ENCODE measurements around the gene ARHGEF28.

The ARHGEF28 gene

DNA sequence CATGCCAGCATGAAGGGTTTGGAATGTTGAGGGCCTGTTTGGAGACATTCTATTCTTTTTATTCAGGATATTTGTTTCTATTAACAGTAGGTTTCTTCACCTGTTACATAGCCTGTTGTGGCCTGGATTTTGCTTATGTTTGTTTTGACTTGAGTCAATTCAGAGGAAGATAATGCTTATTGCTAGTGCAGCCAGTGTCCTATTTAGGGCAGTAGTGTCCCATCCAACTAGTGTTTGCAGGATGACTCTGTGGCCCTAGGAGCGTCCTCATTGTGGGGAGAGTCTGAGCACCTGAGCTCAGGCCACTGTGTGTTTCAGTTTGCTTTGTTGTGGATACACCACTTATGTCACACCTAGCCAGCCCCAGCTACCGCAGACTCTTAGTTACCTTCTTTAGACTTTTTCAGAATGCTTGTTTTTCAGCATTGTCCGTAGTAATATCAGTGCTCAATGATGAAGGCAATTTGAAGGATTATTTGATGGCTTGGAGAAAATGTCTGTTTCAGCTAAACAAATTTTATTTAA, 90.3 kb downstream of the ARHGEF28 start:
- POLR2A ChIA-PET: no interaction called here
- DNase-seq (ENCODE audit: extremely low spot score): no peak
- TF ChIP-seq, protein P1, sequence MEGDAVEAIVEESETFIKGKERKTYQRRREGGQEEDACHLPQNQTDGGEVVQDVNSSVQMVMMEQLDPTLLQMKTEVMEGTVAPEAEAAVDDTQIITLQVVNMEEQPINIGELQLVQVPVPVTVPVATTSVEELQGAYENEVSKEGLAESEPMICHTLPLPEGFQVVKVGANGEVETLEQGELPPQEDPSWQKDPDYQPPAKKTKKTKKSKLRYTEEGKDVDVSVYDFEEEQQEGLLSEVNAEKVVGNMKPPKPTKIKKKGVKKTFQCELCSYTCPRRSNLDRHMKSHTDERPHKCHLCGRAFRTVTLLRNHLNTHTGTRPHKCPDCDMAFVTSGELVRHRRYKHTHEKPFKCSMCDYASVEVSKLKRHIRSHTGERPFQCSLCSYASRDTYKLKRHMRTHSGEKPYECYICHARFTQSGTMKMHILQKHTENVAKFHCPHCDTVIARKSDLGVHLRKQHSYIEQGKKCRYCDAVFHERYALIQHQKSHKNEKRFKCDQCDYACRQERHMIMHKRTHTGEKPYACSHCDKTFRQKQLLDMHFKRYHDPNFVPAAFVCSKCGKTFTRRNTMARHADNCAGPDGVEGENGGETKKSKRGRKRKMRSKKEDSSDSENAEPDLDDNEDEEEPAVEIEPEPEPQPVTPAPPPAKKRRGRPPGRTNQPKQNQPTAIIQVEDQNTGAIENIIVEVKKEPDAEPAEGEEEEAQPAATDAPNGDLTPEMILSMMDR (IDR thresholded peaks at IDR 0.05; ENCODE audit: control extremely low read depth, extremely low read depth, low read depth, missing control alignments): no peak
- CTCF ChIA-PET: interaction anchor here (1.2 to 2.1 kb wide), 2 partner anchors 9 to 119 kb away, joined by 3 to 5 read pairs; no protein-coding TSS in a partner anchor

DNA sequence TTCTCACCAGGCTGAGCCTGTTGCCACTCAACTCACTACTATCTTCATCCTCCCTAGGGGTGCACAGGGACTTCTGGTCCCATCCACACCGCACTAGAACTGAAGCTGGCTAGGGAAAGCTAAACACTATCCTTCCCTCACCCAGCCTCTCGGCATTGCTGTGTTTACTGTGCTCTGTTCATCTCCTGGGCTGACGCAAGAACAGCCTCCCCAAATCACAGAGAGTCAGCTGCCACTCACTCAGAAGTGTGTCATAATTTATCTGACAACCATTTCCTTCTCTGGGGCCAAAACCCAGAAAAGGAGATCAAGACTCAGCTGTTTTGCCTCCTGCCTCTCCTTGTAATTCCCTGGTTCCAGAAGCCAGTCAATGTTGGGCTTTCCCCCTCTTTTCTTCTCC, 92.8 kb downstream of the ARHGEF28 start:
- ChIA-PET CTCF (interaction anchor here (1.1 kb wide), 1 partner anchor 13 kb away, joined by 3 read pairs; no protein-coding TSS in a partner anchor), POLR2A (no interaction called here)
- DNase-seq (ENCODE audit: extremely low spot score): no peak
- TF ChIP-seq, protein P1 (IDR thresholded peaks at IDR 0.05; ENCODE audit: control extremely low read depth, extremely low read depth, low read depth, missing control alignments): no peak

DNA sequence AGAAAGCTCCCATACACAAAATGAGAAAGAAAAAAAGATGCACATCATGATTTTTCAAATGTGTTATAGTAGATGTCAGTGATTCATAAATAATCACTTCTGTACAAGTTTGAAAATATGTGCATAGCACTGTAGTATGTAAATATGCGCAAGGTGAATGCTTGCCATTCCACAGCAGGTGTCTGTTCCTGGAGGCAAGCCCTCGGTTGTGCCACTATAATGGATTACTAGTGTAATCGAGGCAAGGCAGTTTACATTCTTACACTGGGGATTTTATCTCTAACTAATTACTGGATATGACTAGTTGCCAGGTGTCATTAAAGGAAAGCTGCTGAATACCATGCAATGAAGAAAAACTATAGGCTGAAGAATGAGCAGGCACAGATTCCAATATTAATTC, 93.6 kb downstream of the ARHGEF28 start:
- ChIA-PET POLR2A (no interaction called here), CTCF (interaction anchor here (1.1 to 1.4 kb wide), 2 partner anchors 12 to 53 kb away, joined by 3 read pairs; no protein-coding TSS in a partner anchor)

DNA sequence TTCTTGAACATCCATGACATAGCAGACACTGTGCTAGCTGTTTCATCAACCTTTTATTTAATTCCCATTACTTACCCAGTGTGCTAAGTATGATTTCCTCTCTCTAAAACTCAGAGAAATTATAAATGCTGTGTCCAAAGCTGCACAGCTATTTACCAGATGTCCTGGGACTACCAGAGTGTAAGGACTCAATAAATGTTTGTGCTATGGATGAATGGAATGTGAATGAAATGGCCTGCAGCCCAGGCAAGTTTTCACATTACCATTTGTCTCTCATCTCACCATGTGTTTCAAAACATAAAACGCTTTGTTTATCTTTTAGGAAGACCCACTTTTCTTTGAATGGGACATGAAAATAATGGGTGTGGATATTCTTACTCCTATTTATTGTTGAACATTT, 96.2 kb downstream of the ARHGEF28 start:
- ChIA-PET CTCF (interaction anchor here (0.9 to 2.4 kb wide), 3 partner anchors 9 to 71 kb away, joined by 3 to 9 read pairs (median 3); no protein-coding TSS in a partner anchor), POLR2A (no interaction called here)
- DNase-seq (ENCODE audit: extremely low spot score): no peak
- TF ChIP-seq, protein P1 (IDR thresholded peaks at IDR 0.05; ENCODE audit: control extremely low read depth, extremely low read depth, low read depth, missing control alignments): no peak

More for the DNA sequence above, 93.6 kb downstream of the ARHGEF28 start:
- no peak for DNase-seq (ENCODE audit: extremely low spot score)
- TF ChIP-seq, protein P1 (IDR thresholded peaks at IDR 0.05; ENCODE audit: control extremely low read depth, extremely low read depth, low read depth, missing control alignments): no peak

DNA sequence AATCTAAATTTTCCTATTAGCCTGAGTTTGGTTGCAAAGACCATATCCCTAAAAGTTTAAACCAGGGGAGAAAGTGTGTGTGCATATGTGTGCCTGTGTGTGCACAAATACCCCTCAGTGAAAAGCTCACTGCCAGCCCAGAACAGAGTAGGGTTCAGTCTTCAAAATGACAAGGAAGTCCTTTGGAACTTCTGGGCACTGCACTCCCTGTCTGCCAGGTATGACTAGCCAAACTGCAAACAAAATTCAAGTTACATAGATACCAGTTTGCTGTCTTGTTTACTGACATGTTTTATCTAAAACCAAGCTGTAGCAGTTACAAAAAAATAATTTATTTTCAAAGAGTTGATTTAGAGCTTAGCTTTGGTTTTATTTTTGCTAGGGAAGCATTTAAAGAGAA, 100.1 kb downstream of the ARHGEF28 start:
- CTCF ChIA-PET: interaction anchor here (0.8 to 1.7 kb wide), 3 partner anchors 20 to 135 kb away, joined by 3 to 4 read pairs (median 3); no protein-coding TSS in a partner anchor
- no peak for DNase-seq (ENCODE audit: extremely low spot score)
- TF ChIP-seq, protein P1 (IDR thresholded peaks at IDR 0.05; ENCODE audit: control extremely low read depth, extremely low read depth, low read depth, missing control alignments): no peak
- POLR2A ChIA-PET: no interaction called here

DNA sequence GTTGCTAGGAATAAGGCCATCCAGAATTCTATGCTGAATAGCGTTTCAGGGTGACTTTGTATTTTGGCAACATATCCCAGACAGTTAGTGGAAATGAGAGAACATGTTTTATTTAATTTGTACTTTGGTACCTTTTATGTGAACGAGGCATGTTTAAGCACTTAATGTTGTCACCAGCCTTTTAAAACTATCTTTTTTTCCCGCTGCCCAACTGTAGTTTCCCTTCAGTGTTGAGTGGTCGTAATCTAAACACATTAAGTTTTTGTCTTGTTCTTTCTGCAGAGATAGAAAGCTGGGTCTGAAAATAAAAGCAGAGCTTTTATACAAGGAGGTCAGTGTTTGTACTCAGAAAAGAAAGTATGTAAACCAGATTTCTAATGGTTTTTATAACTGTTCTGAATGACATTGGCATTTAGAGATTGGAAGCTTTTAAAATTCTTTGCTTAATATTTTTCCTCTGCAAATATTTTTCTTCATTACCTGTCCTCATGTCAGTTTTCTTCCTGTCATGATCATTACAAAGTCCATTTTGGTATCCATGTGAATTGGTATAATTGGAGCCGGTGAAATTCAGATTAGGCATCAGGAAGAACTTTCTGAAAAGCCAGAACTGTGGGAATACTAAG, 100.7 kb downstream of the ARHGEF28 start:
- DNase-seq (ENCODE audit: extremely low spot score): no peak
- POLR2A ChIA-PET: no interaction called here
- CTCF ChIA-PET: interaction anchor here (0.8 to 1.8 kb wide), 4 partner anchors 14 to 136 kb away, joined by 3 to 4 read pairs (median 4); no protein-coding TSS in a partner anchor
- TF ChIP-seq, protein P1 (IDR thresholded peaks at IDR 0.05; ENCODE audit: control extremely low read depth, extremely low read depth, low read depth, missing control alignments): no peak
